HepG2 (cell line): ENCODE data around the gene DIPK1B. TPM values are rescaled to one million over a fixed set of nuclear protein-coding genes. Genes with fewer than 3 reads are reported as not detected.

Experiments
- BRD4 ChIP-seq: sonication (generic); formaldehyde crosslinking; IDR thresholded peaks from 2 replicates; pipeline ENCODE4 v1.4.0; 2020; ENCODE audit warnings: missing genetic modification reagents
- HNF1B ChIP-seq: sonication (generic); formaldehyde crosslinking; IDR thresholded peaks from 2 replicates; pipeline ENCODE4 v1.5.1; 2020; ENCODE audit warnings: mild to moderate bottlenecking, moderate library complexity, missing genetic modification reagents
- HNRNPLL ChIP-seq: fragments of 200-400 bp; formaldehyde crosslinking; IDR thresholded peaks from 2 replicates; pipeline ENCODE4 v1.6.1; 2017; ENCODE audit warnings: mild to moderate bottlenecking, low read depth, low read length; ENCODE audit not compliant: poor library complexity, severe bottlenecking
- NR2F2 ChIP-seq: IDR thresholded peaks from 2 replicates; pipeline ENCODE4 v1.6.1; 2012; ENCODE audit warnings: low read depth, inconsistent platforms, borderline replicate concordance
- REL ChIP-seq: sonication (generic); formaldehyde crosslinking; conservative IDR thresholded peaks from 2 replicates; pipeline ENCODE4 v1.8.0; 2022; ENCODE audit warnings: mild to moderate bottlenecking, missing genetic modification reagents, moderate library complexity
- SALL1 ChIP-seq: sonication (generic); formaldehyde crosslinking; IDR thresholded peaks from 2 replicates; pipeline ENCODE4 v1.8.0; 2022; ENCODE audit warnings: mild to moderate bottlenecking, missing genetic modification reagents
- ZFX ChIP-seq: sonication (generic); formaldehyde crosslinking; IDR thresholded peaks from 2 replicates; pipeline ENCODE4 v1.4.0; 2020; ENCODE audit warnings: mild to moderate bottlenecking, low read depth, missing genetic modification reagents, moderate library complexity
- ZNF331 ChIP-seq: sonication (generic); formaldehyde crosslinking; IDR thresholded peaks from 2 replicates; pipeline ENCODE4 v1.4.0; 2020; ENCODE audit warnings: missing genetic modification reagents
- ZNF710 ChIP-seq: sonication (generic); formaldehyde crosslinking; IDR thresholded peaks from 2 replicates; pipeline ENCODE4 v1.5.0; 2020; ENCODE audit warnings: mild to moderate bottlenecking, missing genetic modification reagents, borderline replicate concordance
- polyA plus RNA-seq, 8 experiments: library from polyadenylated mRNA; depleted of rRNA in 3 of 8; stranded (reverse) in 7 of 8; unstranded in 1 of 8; fragments of >200 nt; fragmentation: Illumina TruSeq in 4 of 8; extraction: Trizol in 4 of 8; gene quantifications; 2 replicates each; pipeline versions ENCODE4 v1.2.1 to v1.2.3, GENCODE V29; 2011 to 2016; ENCODE audit warnings: low read depth in 4 of 8, missing spikeins in 1 of 8, mixed read lengths in 1 of 8; ENCODE audit not compliant: insufficient read depth in 1 of 8
- total RNA-seq, 5 experiments: library from RNA; depleted of rRNA; stranded (reverse); fragments of >200 nt; fragmentation: Illumina TruSeq; extraction: Trizol; gene quantifications; 2 replicates each; pipeline ENCODE4 v1.2.3, GENCODE V29; 2016; ENCODE audit warnings: low read depth in 1 of 5
- TF ChIP-seq, protein P1 (sequence below): sonication (generic); formaldehyde crosslinking; IDR thresholded peaks from 2 replicates; pipeline ENCODE4 v1.5.1; 2020; ENCODE audit warnings: missing genetic modification reagents, mild to moderate bottlenecking, borderline replicate concordance
- TF ChIP-seq, protein P2 (sequence below): IDR thresholded peaks from 2 replicates; pipeline ENCODE4 v1.6.1; 2018; ENCODE audit warnings: missing genetic modification reagents, mild to moderate bottlenecking, missing compliant biosample characterization
- TF ChIP-seq, protein P3 (sequence below): sonication (generic); formaldehyde crosslinking; IDR thresholded peaks from 2 replicates; pipeline ENCODE4 v1.4.0; 2020; ENCODE audit warnings: missing genetic modification reagents
- TF ChIP-seq, protein P4 (sequence below): sonication (generic); formaldehyde crosslinking; conservative IDR thresholded peaks from 2 replicates; pipeline ENCODE4 v1.4.0; 2020; ENCODE audit warnings: mild to moderate bottlenecking, missing genetic modification reagents, moderate library complexity

Gene DIPK1B
- total and polyA plus RNA-seq, 2 of the 13 experiments (the other 11 are each of a cell fraction or from before 2014, with no cell fraction given) = 0.18 to 3.9 TPM

GRCh38 chr9:136697146-136697820 is 15.1 kb upstream of the DIPK1B start (continued):
- peak; percentile 46 for TF ChIP-seq ZFX (CRISPR knock-in tag)
- TF ChIP-seq ZNF331 (CRISPR knock-in tag) = no peak
- TF ChIP-seq, protein P1, sequence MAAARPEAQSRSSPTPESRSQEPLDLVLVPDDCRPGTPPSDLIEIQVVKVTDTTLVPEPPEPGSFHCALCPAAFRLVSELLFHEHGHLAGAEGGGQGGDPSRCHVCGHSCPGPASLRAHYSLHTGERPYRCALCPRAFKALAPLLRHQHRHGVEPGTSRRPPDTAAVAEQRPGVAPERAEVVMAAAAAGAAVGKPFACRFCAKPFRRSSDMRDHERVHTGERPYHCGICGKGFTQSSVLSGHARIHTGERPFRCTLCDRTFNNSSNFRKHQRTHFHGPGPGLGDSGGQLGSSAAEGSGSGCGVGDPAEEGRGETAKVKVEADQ (CRISPR knock-in tag) = 0 out of 2 replicates have a peak, but pooled peaks have one; percentile 74
- peak; percentile 59; the same call in 1 of the 2 replicates for TF ChIP-seq HNF1B (CRISPR knock-in tag)
- TF ChIP-seq NR2F2 = peak; percentile 65
- TF ChIP-seq, protein P2, sequence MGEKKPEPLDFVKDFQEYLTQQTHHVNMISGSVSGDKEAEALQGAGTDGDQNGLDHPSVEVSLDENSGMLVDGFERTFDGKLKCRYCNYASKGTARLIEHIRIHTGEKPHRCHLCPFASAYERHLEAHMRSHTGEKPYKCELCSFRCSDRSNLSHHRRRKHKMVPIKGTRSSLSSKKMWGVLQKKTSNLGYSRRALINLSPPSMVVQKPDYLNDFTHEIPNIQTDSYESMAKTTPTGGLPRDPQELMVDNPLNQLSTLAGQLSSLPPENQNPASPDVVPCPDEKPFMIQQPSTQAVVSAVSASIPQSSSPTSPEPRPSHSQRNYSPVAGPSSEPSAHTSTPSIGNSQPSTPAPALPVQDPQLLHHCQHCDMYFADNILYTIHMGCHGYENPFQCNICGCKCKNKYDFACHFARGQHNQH (CRISPR knock-in tag) = peak; percentile 28
- TF ChIP-seq BRD4 (CRISPR knock-in tag) = peak; percentile 61; the same call in 1 of the 2 replicates
- TF ChIP-seq ZNF710 (CRISPR knock-in tag) = peak; percentile 52; the same call in 1 of the 2 replicates
- TF ChIP-seq, protein P3, sequence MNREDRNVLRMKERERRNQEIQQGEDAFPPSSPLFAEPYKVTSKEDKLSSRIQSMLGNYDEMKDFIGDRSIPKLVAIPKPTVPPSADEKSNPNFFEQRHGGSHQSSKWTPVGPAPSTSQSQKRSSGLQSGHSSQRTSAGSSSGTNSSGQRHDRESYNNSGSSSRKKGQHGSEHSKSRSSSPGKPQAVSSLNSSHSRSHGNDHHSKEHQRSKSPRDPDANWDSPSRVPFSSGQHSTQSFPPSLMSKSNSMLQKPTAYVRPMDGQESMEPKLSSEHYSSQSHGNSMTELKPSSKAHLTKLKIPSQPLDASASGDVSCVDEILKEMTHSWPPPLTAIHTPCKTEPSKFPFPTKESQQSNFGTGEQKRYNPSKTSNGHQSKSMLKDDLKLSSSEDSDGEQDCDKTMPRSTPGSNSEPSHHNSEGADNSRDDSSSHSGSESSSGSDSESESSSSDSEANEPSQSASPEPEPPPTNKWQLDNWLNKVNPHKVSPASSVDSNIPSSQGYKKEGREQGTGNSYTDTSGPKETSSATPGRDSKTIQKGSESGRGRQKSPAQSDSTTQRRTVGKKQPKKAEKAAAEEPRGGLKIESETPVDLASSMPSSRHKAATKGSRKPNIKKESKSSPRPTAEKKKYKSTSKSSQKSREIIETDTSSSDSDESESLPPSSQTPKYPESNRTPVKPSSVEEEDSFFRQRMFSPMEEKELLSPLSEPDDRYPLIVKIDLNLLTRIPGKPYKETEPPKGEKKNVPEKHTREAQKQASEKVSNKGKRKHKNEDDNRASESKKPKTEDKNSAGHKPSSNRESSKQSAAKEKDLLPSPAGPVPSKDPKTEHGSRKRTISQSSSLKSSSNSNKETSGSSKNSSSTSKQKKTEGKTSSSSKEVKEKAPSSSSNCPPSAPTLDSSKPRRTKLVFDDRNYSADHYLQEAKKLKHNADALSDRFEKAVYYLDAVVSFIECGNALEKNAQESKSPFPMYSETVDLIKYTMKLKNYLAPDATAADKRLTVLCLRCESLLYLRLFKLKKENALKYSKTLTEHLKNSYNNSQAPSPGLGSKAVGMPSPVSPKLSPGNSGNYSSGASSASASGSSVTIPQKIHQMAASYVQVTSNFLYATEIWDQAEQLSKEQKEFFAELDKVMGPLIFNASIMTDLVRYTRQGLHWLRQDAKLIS (CRISPR knock-in tag) = no peak
- TF ChIP-seq, protein P4, sequence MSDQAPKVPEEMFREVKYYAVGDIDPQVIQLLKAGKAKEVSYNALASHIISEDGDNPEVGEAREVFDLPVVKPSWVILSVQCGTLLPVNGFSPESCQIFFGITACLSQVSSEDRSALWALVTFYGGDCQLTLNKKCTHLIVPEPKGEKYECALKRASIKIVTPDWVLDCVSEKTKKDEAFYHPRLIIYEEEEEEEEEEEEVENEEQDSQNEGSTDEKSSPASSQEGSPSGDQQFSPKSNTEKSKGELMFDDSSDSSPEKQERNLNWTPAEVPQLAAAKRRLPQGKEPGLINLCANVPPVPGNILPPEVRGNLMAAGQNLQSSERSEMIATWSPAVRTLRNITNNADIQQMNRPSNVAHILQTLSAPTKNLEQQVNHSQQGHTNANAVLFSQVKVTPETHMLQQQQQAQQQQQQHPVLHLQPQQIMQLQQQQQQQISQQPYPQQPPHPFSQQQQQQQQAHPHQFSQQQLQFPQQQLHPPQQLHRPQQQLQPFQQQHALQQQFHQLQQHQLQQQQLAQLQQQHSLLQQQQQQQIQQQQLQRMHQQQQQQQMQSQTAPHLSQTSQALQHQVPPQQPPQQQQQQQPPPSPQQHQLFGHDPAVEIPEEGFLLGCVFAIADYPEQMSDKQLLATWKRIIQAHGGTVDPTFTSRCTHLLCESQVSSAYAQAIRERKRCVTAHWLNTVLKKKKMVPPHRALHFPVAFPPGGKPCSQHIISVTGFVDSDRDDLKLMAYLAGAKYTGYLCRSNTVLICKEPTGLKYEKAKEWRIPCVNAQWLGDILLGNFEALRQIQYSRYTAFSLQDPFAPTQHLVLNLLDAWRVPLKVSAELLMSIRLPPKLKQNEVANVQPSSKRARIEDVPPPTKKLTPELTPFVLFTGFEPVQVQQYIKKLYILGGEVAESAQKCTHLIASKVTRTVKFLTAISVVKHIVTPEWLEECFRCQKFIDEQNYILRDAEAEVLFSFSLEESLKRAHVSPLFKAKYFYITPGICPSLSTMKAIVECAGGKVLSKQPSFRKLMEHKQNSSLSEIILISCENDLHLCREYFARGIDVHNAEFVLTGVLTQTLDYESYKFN (CRISPR knock-in tag) = peak; percentile 91
- TF ChIP-seq SALL1 (CRISPR knock-in tag) = peak; percentile 86
- 0 out of 2 replicates have a peak, but pooled peaks have one; percentile 63 for TF ChIP-seq REL (CRISPR knock-in tag)
- TF ChIP-seq HNRNPLL = peak; percentile 49
